PFSK-1 (cell line): ENCODE results near the gene NOXO1.

Experiments
- FOXP2 ChIP-seq: optimal IDR thresholded peaks from 2 replicates; pipeline ENCODE3; 2011; ENCODE audit warnings: borderline replicate concordance, control low read depth, inconsistent platforms; ENCODE audit not compliant: insufficient read depth; ENCODE audit errors: extremely low read length, extremely low read depth
- POLR2AphosphoS5 ChIP-seq: IDR thresholded peaks from 2 replicates; pipeline ENCODE4 v1.6.1; 2012; ENCODE audit warnings: low read depth, mild to moderate bottlenecking, control low read depth, low read length, moderate library complexity
- SIN3A ChIP-seq: IDR thresholded peaks from 2 replicates; pipeline ENCODE4 v1.6.1; 2012; ENCODE audit warnings: mild to moderate bottlenecking, low read length, moderate library complexity, borderline replicate concordance; ENCODE audit not compliant: insufficient read depth
- TAF1 ChIP-seq: IDR thresholded peaks from 2 replicates; pipeline ENCODE4 v1.6.1; 2012; ENCODE audit warnings: low read length, control low read depth, borderline replicate concordance; ENCODE audit not compliant: insufficient read depth
- TF ChIP-seq, protein P1 (sequence below), 2 experiments: IDR thresholded peaks; 2 replicates each; pipeline versions ENCODE4 v1.6.1 to v1.8.0; 2011 to 2012; ENCODE audit warnings: low read depth in 2 of 2, low read length in 2 of 2, control low read depth in 1 of 2, inconsistent platforms in 1 of 2, mild to moderate bottlenecking in 1 of 2, moderate library complexity in 1 of 2; ENCODE audit not compliant: insufficient read depth in 1 of 2

Gene NOXO1

GRCh38 chr16:2023092-2024031 is 42.1 kb upstream of the NOXO1 start:
- TF ChIP-seq POLR2AphosphoS5 = peak; percentile 76; the same call in 1 of the 2 replicates
- TF ChIP-seq, protein P1, sequence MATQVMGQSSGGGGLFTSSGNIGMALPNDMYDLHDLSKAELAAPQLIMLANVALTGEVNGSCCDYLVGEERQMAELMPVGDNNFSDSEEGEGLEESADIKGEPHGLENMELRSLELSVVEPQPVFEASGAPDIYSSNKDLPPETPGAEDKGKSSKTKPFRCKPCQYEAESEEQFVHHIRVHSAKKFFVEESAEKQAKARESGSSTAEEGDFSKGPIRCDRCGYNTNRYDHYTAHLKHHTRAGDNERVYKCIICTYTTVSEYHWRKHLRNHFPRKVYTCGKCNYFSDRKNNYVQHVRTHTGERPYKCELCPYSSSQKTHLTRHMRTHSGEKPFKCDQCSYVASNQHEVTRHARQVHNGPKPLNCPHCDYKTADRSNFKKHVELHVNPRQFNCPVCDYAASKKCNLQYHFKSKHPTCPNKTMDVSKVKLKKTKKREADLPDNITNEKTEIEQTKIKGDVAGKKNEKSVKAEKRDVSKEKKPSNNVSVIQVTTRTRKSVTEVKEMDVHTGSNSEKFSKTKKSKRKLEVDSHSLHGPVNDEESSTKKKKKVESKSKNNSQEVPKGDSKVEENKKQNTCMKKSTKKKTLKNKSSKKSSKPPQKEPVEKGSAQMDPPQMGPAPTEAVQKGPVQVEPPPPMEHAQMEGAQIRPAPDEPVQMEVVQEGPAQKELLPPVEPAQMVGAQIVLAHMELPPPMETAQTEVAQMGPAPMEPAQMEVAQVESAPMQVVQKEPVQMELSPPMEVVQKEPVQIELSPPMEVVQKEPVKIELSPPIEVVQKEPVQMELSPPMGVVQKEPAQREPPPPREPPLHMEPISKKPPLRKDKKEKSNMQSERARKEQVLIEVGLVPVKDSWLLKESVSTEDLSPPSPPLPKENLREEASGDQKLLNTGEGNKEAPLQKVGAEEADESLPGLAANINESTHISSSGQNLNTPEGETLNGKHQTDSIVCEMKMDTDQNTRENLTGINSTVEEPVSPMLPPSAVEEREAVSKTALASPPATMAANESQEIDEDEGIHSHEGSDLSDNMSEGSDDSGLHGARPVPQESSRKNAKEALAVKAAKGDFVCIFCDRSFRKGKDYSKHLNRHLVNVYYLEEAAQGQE (IDR thresholded peaks at IDR 0.05; ENCODE audit: insufficient read depth in 1 of 2, low read depth in 2 of 2, low read length in 2 of 2) = no peak
- 0 out of 2 replicates have a peak, but pooled peaks have one; percentile 50 for TF ChIP-seq TAF1

DNA sequence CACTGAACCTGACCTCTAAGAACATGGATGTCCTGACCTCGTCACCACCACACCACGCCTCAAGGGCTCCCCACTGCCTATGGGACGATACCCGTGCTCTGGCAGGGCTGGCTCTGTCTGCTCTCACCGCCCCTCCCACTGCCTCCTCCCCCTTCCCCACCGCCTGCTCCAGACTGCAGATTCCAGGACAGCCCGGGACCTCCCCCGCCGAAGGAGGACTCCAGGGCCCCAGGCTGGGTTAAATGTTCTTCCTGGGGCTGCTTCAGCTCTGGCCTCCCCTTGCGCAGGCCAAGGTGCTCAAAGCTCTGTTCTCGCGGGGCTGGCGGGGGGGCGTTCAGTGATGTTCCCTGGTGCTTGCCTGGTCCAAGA is 41.4 kb upstream of the NOXO1 start:
- TF ChIP-seq SIN3A (no peak; the same call in 1 of the 2 replicates), POLR2AphosphoS5 (no peak), TAF1 (no peak), FOXP2 (no peak)
- TF ChIP-seq, protein P1 (IDR thresholded peaks at IDR 0.05; ENCODE audit: insufficient read depth in 1 of 2, low read depth in 2 of 2, low read length in 2 of 2) = no peak

- TF ChIP-seq FOXP2 (no peak), SIN3A (no peak), TAF1 (no peak), POLR2AphosphoS5 (no peak)
- TF ChIP-seq, protein P1 (IDR thresholded peaks at IDR 0.05; ENCODE audit: insufficient read depth in 1 of 2, low read depth in 2 of 2, low read length in 2 of 2) = no peak
These were observed 38.9 kb upstream of the NOXO1 start for GRCh38 chr16:2019921-2020831.

DNA sequence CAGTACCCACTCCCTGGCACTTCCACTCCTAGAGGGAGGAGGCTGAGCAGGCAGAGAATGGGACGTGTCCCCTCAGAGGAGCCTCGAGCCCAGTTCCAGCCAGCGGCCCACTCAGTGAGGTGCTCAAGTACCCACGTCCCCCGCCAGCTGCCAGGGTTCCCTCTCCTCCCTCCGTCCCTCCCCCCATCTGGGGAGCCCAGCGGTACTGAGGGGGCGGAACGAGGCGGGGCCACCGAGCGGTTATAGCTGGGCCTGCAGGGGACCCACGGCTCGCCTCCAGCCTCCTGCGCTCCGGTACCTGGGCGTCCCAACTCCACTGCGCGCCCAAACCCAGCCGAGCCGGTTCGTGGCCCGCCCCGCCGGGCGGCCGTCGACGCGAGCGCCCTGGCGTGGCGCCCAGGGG is 38.2 kb upstream of the NOXO1 start, which contains the start of gene NPW:
NPW (plus strand) TSS at position 268 of the 403 bp plus-strand sequence.
- TF ChIP-seq POLR2AphosphoS5 (no peak), SIN3A (no peak), FOXP2 (no peak), TAF1 (no peak)
- TF ChIP-seq, protein P1 (IDR thresholded peaks at IDR 0.05; ENCODE audit: insufficient read depth in 1 of 2, low read depth in 2 of 2, low read length in 2 of 2) = no peak
